ENCODE data around the gene CFDP1. TPM values are rescaled to one million over a fixed set of nuclear protein-coding genes. Genes with fewer than 3 reads are reported as not detected.

The CFDP1 gene
- total and polyA plus RNA-seq, 2 of the 13 experiments (the other 11 are each of a cell fraction or from before 2014, with no cell fraction given): 78.6 to 153 TPM

DNA sequence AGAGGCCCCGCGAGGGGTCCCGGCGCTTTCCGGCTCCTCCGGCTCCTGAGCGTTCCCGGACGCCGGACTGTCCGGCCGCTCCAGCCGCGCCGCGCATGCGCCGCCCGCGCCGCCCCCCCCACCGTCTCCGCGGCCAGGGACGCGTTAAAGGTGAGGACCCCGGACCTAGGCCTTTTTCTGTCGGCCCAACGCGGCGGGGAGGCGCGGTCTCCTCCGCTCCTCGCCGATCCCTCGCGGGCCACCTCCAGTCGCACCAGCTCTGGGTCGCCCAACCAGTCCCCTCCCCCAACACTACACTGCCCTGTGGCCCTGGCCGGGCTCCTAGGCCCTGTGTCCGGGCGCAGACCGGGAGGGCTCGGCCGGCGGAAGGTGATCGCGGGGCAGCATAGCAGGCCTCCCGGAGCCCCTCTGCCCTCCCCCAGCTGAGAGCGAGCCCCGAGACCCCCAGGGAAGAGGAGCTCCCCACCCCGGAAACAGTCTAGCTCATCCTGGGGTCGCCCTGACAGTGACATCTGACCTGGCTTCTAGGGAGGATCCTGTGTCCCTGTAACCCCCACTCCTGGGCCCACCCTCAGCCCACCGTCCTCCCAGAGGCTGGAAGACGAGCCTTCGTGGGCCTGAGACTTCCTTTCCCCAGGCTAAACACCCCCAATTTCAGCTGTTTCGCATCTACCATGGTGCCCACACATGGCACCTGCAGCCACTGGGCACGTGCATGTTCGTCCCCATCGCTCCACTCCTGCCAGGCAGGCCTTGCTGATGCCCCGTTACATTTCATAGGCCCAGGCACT is 167.2 kb downstream of the CFDP1 start (continued):
- TF ChIP-seq RERE (CRISPR knock-in tag; IDR thresholded peaks at IDR 0.05; ENCODE audit: low read depth): 0 out of 2 replicates have a peak, but pooled peaks have one; percentile 22
- TF ChIP-seq, protein P1, sequence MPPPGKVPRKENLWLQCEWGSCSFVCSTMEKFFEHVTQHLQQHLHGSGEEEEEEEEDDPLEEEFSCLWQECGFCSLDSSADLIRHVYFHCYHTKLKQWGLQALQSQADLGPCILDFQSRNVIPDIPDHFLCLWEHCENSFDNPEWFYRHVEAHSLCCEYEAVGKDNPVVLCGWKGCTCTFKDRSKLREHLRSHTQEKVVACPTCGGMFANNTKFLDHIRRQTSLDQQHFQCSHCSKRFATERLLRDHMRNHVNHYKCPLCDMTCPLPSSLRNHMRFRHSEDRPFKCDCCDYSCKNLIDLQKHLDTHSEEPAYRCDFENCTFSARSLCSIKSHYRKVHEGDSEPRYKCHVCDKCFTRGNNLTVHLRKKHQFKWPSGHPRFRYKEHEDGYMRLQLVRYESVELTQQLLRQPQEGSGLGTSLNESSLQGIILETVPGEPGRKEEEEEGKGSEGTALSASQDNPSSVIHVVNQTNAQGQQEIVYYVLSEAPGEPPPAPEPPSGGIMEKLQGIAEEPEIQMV (CRISPR knock-in tag; IDR thresholded peaks at IDR 0.05; ENCODE audit: low read depth): no peak
- TF ChIP-seq ZNF713 (CRISPR knock-in tag; IDR thresholded peaks at IDR 0.05): no peak
- peak; percentile 72; the same call in 1 of the 2 replicates for TF ChIP-seq ZNF503 (CRISPR knock-in tag; IDR thresholded peaks at IDR 0.05)
- TF ChIP-seq, protein P2, sequence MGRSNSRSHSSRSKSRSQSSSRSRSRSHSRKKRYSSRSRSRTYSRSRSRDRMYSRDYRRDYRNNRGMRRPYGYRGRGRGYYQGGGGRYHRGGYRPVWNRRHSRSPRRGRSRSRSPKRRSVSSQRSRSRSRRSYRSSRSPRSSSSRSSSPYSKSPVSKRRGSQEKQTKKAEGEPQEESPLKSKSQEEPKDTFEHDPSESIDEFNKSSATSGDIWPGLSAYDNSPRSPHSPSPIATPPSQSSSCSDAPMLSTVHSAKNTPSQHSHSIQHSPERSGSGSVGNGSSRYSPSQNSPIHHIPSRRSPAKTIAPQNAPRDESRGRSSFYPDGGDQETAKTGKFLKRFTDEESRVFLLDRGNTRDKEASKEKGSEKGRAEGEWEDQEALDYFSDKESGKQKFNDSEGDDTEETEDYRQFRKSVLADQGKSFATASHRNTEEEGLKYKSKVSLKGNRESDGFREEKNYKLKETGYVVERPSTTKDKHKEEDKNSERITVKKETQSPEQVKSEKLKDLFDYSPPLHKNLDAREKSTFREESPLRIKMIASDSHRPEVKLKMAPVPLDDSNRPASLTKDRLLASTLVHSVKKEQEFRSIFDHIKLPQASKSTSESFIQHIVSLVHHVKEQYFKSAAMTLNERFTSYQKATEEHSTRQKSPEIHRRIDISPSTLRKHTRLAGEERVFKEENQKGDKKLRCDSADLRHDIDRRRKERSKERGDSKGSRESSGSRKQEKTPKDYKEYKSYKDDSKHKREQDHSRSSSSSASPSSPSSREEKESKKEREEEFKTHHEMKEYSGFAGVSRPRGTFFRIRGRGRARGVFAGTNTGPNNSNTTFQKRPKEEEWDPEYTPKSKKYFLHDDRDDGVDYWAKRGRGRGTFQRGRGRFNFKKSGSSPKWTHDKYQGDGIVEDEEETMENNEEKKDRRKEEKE (IDR thresholded peaks at IDR 0.05): no peak
- TF ChIP-seq ZFP36 (IDR thresholded peaks at IDR 0.05; ENCODE audit: borderline replicate concordance, low read depth, low read length, partially characterized antibody): no peak
- TF ChIP-seq, protein P3, sequence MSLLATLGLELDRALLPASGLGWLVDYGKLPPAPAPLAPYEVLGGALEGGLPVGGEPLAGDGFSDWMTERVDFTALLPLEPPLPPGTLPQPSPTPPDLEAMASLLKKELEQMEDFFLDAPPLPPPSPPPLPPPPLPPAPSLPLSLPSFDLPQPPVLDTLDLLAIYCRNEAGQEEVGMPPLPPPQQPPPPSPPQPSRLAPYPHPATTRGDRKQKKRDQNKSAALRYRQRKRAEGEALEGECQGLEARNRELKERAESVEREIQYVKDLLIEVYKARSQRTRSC (CRISPR knock-in tag; IDR thresholded peaks at IDR 0.05; ENCODE audit: low read depth): peak; percentile 61; the same call in 1 of the 2 replicates
- TF ChIP-seq, protein P4, sequence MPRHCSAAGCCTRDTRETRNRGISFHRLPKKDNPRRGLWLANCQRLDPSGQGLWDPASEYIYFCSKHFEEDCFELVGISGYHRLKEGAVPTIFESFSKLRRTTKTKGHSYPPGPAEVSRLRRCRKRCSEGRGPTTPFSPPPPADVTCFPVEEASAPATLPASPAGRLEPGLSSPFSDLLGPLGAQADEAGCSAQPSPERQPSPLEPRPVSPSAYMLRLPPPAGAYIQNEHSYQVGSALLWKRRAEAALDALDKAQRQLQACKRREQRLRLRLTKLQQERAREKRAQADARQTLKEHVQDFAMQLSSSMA (CRISPR knock-in tag; IDR thresholded peaks at IDR 0.05): no peak
- TF ChIP-seq ZSCAN20 (CRISPR knock-in tag; IDR thresholded peaks at IDR 0.05; ENCODE audit: borderline replicate concordance): peak; percentile 83; the same call in 1 of the 2 replicates
- TF ChIP-seq NFE2L1 (CRISPR knock-in tag; IDR thresholded peaks at IDR 0.05; ENCODE audit: borderline replicate concordance): no peak
- TF ChIP-seq, protein P5, sequence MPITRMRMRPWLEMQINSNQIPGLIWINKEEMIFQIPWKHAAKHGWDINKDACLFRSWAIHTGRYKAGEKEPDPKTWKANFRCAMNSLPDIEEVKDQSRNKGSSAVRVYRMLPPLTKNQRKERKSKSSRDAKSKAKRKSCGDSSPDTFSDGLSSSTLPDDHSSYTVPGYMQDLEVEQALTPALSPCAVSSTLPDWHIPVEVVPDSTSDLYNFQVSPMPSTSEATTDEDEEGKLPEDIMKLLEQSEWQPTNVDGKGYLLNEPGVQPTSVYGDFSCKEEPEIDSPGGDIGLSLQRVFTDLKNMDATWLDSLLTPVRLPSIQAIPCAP (CRISPR knock-in tag; IDR thresholded peaks at IDR 0.05; ENCODE audit: low read depth): peak; percentile 72; the same call in 1 of the 2 replicates
- no peak for TF ChIP-seq U2AF1 (optimal IDR thresholded peaks at IDR 0.05; ENCODE audit: low read depth, low read length)

All from HepG2 (cell line).